ENCODE measurements around the gene UPK1A.

Gene UPK1A

DNA sequence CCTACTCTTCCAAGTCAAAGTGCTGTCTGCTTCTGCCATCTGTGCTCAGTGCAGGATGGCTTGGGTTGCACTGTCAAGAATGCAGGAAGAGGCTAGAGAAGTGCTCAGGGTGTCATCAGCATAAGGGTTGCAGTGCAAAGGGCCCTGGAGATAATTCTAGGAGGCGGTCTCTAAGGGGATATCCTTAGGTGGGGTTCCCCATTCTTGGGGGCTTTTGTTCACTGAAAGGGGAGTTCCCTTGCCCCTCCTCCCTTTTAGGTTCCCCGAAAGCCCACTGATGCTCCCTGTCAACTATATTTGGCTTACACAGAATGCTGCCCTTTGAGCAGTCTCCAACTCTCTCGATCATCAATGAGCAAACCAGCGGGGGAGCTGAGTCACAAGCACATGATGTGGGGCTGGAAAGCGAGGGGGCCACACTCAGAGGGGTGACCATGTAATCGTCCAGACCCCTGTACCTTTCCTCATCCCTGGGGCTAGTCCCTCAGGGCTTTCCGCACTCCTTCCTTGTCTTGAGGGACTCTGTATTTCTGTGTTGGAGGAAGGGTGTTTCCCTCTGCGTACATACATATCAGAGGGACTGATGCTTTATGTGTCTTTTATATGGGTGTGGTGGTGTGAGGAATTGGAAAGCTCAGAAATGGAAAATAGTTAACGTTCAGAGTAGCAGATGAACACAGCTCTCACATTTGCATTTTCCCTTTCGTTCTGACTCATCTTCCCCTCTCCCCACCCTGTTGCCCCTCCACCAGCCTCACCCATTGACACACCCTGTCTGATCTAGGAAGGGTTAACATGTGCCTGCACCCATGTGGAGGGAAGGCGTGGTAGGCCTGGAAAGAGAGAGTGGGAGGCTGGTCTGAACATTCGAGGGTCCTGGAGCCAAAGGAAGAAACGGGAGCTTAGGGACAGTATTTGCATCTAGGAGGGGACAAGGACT lies 44.7 kb downstream of the UPK1A start:
- DNase-seq (ENCODE audit: extremely low spot score), result no peak
- TF ChIP-seq SUZ12 (IDR thresholded peaks at IDR 0.05) (no peak), NFRKB (IDR thresholded peaks at IDR 0.05) (no peak), BHLHE40 (IDR thresholded peaks at IDR 0.05; ENCODE audit: borderline replicate concordance) (no peak), FOXM1 (IDR thresholded peaks at IDR 0.05; ENCODE audit: borderline replicate concordance) (no peak), HDGF (IDR thresholded peaks at IDR 0.05; ENCODE audit: borderline replicate concordance) (no peak), FOXA1 (IDR thresholded peaks at IDR 0.05) (no peak), L3MBTL2 (conservative IDR thresholded peaks at IDR 0.05) (no peak), SP1 (IDR thresholded peaks at IDR 0.05) (no peak), TARDBP (IDR thresholded peaks at IDR 0.05) (no peak), ARNT (IDR thresholded peaks at IDR 0.05) (no peak), FOXK2 (IDR thresholded peaks at IDR 0.05) (no peak), ZNF384 (IDR thresholded peaks at IDR 0.05) (no peak), CTBP1 (IDR thresholded peaks at IDR 0.05; ENCODE audit: borderline replicate concordance) (no peak), LEF1 (IDR thresholded peaks at IDR 0.05; ENCODE audit: borderline replicate concordance) (no peak), ELF4 (IDR thresholded peaks at IDR 0.05) (no peak)
- TF ChIP-seq, protein P1, sequence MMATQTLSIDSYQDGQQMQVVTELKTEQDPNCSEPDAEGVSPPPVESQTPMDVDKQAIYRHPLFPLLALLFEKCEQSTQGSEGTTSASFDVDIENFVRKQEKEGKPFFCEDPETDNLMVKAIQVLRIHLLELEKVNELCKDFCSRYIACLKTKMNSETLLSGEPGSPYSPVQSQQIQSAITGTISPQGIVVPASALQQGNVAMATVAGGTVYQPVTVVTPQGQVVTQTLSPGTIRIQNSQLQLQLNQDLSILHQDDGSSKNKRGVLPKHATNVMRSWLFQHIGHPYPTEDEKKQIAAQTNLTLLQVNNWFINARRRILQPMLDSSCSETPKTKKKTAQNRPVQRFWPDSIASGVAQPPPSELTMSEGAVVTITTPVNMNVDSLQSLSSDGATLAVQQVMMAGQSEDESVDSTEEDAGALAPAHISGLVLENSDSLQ (IDR thresholded peaks at IDR 0.05), result no peak
- POLR2A ChIA-PET, result interaction anchor here (0.7 to 1.0 kb wide), 2 partner anchors 9 to 37 kb away, joined by 3 read pairs; partner anchors contain the start of gene LIN37
- CTCF ChIA-PET, result interaction anchor here (0.9 kb wide), 1 partner anchor 8 kb away, joined by 4 read pairs; no protein-coding TSS in a partner anchor

- DNase-seq (ENCODE audit: extremely low spot score), result no peak
- ChIA-PET CTCF (no interaction called here), POLR2A (interaction anchor here (2.1 to 3.0 kb wide), 2 partner anchors 10 to 35 kb away, joined by 6 to 13 read pairs; partner anchors contain the start of gene LIN37)
- TF ChIP-seq SUZ12 (IDR thresholded peaks at IDR 0.05), result no peak
- TF ChIP-seq BHLHE40 (IDR thresholded peaks at IDR 0.05; ENCODE audit: borderline replicate concordance), result no peak
- no peak for TF ChIP-seq ZNF384 (IDR thresholded peaks at IDR 0.05)
- TF ChIP-seq TARDBP (IDR thresholded peaks at IDR 0.05), result no peak
- TF ChIP-seq NFRKB (IDR thresholded peaks at IDR 0.05), result no peak
- no peak for TF ChIP-seq ARNT (IDR thresholded peaks at IDR 0.05)
- no peak for TF ChIP-seq L3MBTL2 (conservative IDR thresholded peaks at IDR 0.05)
- TF ChIP-seq FOXM1 (IDR thresholded peaks at IDR 0.05; ENCODE audit: borderline replicate concordance), result no peak
- no peak for TF ChIP-seq CTBP1 (IDR thresholded peaks at IDR 0.05; ENCODE audit: borderline replicate concordance)
Measured at GRCh38 chr19:35712567-35713505, 46.5 kb downstream of the UPK1A start.

GRCh38 chr19:35713506-35713850 lies 47.2 kb downstream of the UPK1A start:
- no peak for TF ChIP-seq HDGF (IDR thresholded peaks at IDR 0.05; ENCODE audit: borderline replicate concordance)
- TF ChIP-seq FOXM1 (IDR thresholded peaks at IDR 0.05; ENCODE audit: borderline replicate concordance), result no peak
- no peak for TF ChIP-seq LEF1 (IDR thresholded peaks at IDR 0.05; ENCODE audit: borderline replicate concordance)
- TF ChIP-seq, protein P1 (IDR thresholded peaks at IDR 0.05), result no peak
- TF ChIP-seq ARNT (IDR thresholded peaks at IDR 0.05), result no peak
- no peak for TF ChIP-seq L3MBTL2 (conservative IDR thresholded peaks at IDR 0.05)
- TF ChIP-seq BHLHE40 (IDR thresholded peaks at IDR 0.05; ENCODE audit: borderline replicate concordance), result no peak
- TF ChIP-seq ZNF384 (IDR thresholded peaks at IDR 0.05), result no peak
- no peak for TF ChIP-seq ELF4 (IDR thresholded peaks at IDR 0.05)
- TF ChIP-seq SP1 (IDR thresholded peaks at IDR 0.05), result no peak
- no peak for TF ChIP-seq FOXK2 (IDR thresholded peaks at IDR 0.05)
- no peak for TF ChIP-seq NFRKB (IDR thresholded peaks at IDR 0.05)
- no peak for TF ChIP-seq FOXA1 (IDR thresholded peaks at IDR 0.05)
- TF ChIP-seq SUZ12 (IDR thresholded peaks at IDR 0.05), result no peak
- no peak for TF ChIP-seq CTBP1 (IDR thresholded peaks at IDR 0.05; ENCODE audit: borderline replicate concordance)
- no peak for TF ChIP-seq TARDBP (IDR thresholded peaks at IDR 0.05)
- ChIA-PET CTCF (no interaction called here), POLR2A (interaction anchor here (1.3 to 3.0 kb wide), 3 partner anchors 11 to 35 kb away, joined by 3 to 13 read pairs (median 6); partner anchors contain the start of gene LIN37)
- no peak for DNase-seq (ENCODE audit: extremely low spot score)

- ChIA-PET POLR2A (interaction anchor here (1.3 to 3.0 kb wide), 3 partner anchors 12 to 34 kb away, joined by 3 to 13 read pairs (median 6); partner anchors contain the start of gene LIN37), CTCF (no interaction called here)
- TF ChIP-seq ARNT (IDR thresholded peaks at IDR 0.05) (no peak), ZNF384 (IDR thresholded peaks at IDR 0.05) (no peak), NFRKB (IDR thresholded peaks at IDR 0.05) (no peak)
- no peak for DNase-seq (ENCODE audit: extremely low spot score)
Measured at GRCh38 chr19:35713904-35714495, 47.7 kb downstream of the UPK1A start.

- TF ChIP-seq HDGF (IDR thresholded peaks at IDR 0.05; ENCODE audit: borderline replicate concordance) (no peak), NFRKB (IDR thresholded peaks at IDR 0.05) (no peak), FOXM1 (IDR thresholded peaks at IDR 0.05; ENCODE audit: borderline replicate concordance) (no peak), SP1 (IDR thresholded peaks at IDR 0.05) (no peak), ELF4 (IDR thresholded peaks at IDR 0.05) (no peak), LEF1 (IDR thresholded peaks at IDR 0.05; ENCODE audit: borderline replicate concordance) (no peak), ARNT (IDR thresholded peaks at IDR 0.05) (no peak), SUZ12 (IDR thresholded peaks at IDR 0.05) (no peak), TARDBP (IDR thresholded peaks at IDR 0.05) (no peak), FOXK2 (IDR thresholded peaks at IDR 0.05) (no peak), BHLHE40 (IDR thresholded peaks at IDR 0.05; ENCODE audit: borderline replicate concordance) (no peak), L3MBTL2 (conservative IDR thresholded peaks at IDR 0.05) (no peak), CTBP1 (IDR thresholded peaks at IDR 0.05; ENCODE audit: borderline replicate concordance) (no peak), FOXA1 (IDR thresholded peaks at IDR 0.05) (no peak), ZNF384 (IDR thresholded peaks at IDR 0.05) (no peak)
- TF ChIP-seq, protein P1 (IDR thresholded peaks at IDR 0.05), result no peak
- POLR2A ChIA-PET, result interaction anchor here (1.3 to 3.0 kb wide), 3 partner anchors 12 to 33 kb away, joined by 3 to 13 read pairs (median 6); partner anchors contain the start of gene LIN37
- CTCF ChIA-PET, result interaction anchor here (1.0 kb wide), 1 partner anchor 20 kb away, joined by 3 read pairs; no protein-coding TSS in a partner anchor
- peak; percentile 23 for DNase-seq (ENCODE audit: extremely low spot score)
Measured at GRCh38 chr19:35714601-35715354, 48.5 kb downstream of the UPK1A start.
